Measurements from ENCODE around the gene PHF10.
A peak's percentile ranks its signal among the peaks of the same experiment; 100 is the strongest.
"Not testable (repeated sequence)": the region's sequence is repeated elsewhere in the genome, so short reads cannot be mapped to it uniquely, and the experiment has no call there.

Gene PHF10

GRCh38 chr6:169723200-169723909 lies 945 bp downstream of the PHF10 start:
- peak in 1 of 2 donors; percentile 40 for DNase-seq (ENCODE audit: low read depth in 2 of 2, low spot score in 1 of 2)

GRCh38 chr6:169722362-169723199 lies 1.7 kb downstream of the PHF10 start:
- DNase-seq (ENCODE audit: low read depth in 2 of 2, low spot score in 1 of 2) = peak in 1 of 2 donors; percentile 13

DNA sequence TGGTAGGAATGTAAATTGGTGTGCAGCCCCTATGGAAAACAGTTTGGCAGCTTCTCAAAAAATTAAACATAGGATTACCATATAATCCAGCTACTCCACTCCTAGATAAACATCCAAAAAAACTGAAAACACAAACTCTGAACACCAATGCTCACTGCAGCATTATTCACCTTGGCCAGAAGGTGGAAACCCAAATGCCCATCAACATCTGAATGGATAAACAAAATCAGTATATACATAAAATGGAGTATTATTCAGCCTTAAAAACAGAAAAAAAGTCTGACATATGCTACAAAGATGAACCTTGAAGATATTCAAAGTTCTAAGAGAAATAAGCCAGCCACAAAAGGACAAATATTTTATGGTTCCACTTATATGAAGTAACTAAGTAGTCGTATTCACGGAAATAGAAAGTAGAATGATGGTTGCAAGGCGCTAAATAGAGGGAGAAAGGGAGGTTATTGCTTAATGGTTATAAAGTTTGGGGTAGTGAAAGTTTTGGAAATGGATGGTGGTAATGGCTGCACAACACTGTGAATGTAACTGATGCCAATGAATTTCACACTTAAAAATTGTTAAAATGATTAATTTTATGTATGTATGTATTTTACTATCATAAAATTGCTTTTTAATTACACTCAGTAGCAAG lies 4.0 kb downstream of the PHF10 start:
- no peak for DNase-seq (ENCODE audit: low read depth in 2 of 2, low spot score in 1 of 2)

DNA sequence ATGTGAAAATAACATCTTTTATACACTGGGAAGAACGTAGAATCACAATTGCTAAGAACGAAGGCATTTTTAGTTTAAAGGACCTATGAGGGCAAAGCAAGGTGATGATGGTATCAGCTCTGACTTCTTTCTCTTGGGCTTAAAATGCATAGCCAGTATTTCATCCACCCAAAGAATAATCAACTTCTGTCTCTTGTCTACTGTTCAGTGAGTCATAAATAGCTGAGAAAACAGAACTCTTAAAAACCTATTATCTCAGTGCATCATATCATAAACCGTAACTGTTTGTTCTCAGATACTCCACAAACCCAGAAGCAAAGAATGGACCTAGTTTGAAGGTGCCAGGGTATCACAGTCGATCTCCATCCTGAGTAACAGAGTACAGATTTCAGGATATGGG lies 5.2 kb downstream of the PHF10 start:
- no peak for DNase-seq (ENCODE audit: low read depth in 2 of 2, low spot score in 1 of 2)

DNA sequence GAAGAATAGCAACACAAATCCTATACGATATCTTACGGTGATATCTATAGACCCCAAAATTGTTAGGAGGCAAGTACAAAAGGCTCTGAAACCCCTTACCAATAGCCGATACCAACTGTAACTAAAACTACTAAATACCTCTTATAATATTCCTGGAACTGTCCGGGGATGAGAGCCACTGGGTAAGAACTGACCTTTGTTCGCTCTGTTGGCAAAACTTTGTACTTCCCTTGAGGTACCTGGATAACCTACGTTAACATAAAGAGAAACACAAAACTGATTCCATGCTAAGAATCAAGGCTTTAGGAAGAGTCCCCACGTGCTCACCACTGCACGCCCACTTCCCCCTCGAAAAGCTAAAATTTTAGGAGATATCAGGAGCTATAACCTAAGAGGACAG lies 9.7 kb downstream of the PHF10 start:
- DNase-seq (ENCODE audit: low read depth in 2 of 2, low spot score in 1 of 2) = no peak

DNA sequence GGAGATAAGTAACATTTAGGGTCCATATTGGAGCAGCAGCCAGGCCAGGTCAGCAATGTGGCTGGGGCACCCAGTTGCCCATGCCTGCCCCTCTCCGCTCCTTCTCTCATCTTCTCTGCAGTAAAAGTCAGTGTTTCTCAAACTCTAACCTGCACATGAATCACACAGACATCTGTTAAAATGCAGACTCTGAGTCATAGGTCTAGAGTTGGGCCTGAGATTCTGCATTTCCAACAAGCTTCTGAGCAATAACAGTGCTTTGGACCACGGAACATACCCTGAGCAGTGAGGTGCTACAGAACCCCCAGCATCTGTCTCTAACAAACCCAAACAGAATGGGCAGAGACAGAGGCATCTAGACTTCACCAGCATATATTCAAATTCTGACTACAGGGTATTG lies 10.1 kb downstream of the PHF10 start:
- DNase-seq (ENCODE audit: low read depth in 2 of 2, low spot score in 1 of 2) = no peak

DNA sequence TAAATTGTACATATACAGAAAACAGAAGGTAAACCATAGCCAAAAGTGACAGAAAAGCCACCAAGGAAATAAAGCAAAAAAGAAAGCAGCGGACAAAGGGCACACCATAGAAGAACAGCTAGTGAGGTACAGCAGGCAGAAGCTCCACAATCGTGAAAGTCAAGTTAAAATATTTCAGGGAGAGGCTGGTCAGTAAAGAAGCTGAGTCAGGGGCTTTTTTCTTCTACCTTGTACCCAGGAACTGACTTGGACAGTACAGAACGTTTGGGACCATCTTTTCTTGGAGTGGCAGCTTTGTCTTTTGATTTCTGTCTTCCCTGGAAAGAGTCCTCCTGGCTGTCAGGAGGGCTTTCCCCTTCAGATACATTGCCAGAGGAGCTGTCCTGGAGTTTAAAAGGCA lies 14.3 kb downstream of the PHF10 start:
- no peak for DNase-seq (ENCODE audit: low read depth in 2 of 2, low spot score in 1 of 2)

- DNase-seq (ENCODE audit: low read depth in 2 of 2, low spot score in 1 of 2) = no peak
Measured at GRCh38 chr6:169709293-169709692, 15.0 kb downstream of the PHF10 start.

GRCh38 chr6:169707772-169708171 lies 16.5 kb downstream of the PHF10 start:
- no peak for DNase-seq (ENCODE audit: low read depth in 2 of 2, low spot score in 1 of 2)

DNA sequence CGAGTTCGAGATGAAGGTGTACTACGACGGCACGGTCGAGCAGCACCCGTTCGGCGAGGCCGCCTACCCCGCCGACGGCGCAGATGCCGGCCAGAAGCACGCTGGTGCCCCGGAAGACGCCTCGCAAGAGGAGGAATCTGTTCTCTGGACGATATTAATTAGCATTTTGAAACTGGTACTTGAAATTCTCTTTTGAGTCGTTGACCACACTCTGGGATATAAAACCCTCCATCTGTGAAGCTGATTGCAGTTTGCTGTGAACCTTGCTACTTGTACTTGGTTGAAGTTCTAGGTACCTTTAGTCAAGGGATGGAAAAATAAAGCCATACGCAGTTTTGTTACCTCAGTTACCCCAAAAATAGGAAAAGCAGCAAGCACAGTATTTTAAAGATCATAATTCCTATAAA lies 21.5 kb downstream of the PHF10 start:
- DNase-seq (ENCODE audit: low read depth in 2 of 2, low spot score in 1 of 2) = no peak

DNA sequence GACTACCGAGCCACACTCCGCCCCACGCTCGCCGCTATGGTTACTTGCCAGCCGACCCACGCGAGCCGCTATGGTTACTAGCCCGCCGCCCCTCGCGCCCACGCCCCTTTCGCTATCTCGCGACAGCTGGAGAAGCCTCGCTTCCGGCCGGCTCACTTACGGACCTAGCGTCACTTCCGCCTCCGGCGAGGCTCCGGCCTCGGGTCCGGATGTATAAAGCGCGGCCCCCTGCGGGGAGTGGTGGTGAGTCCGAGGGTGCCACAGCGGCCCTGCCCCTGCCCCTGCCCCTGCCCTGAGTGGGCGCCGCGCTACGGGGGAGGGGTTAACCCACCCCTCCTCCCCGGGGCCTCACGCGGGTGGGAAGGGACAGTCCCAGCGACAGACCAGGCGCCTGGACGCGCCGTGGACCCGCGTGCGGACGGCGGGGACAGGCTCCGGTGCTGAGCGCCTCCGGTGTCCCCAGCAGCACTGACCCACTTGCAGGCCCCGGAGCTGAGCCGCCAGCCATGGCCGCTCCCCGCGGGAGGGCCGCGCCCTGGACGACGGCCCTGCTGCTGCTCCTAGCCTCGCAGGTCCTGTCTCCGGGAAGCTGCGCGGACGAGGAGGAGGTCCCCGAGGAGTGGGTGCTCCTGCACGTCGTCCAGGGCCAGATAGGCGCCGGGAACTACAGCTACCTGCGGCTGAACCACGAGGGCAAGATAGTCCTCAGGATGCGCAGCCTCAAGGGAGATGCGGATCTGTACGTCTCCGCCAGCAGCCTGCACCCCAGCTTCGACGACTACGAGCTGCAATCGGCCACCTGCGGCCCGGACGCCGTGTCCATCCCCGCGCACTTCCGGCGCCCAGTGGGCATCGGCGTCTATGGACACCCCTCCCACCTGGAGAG lies 22.1 kb downstream of the PHF10 start, which contains the start of the genes C6orf120 and WDR27:
Gene C6orf120, plus strand, starts transcription at position 173 of the 886 bp plus-strand sequence. Its CDS starts 334 bp downstream, at position 507.
Gene WDR27, minus strand, starts transcription at position 76 of the 886 bp plus-strand sequence. CDS start 13,024 bp downstream, outside the sequence.
- peak; percentile 95 for DNase-seq (ENCODE audit: low read depth in 2 of 2, low spot score in 1 of 2)

GRCh38 chr6:169701311-169701953 lies 22.9 kb downstream of the PHF10 start:
- DNase-seq (ENCODE audit: low read depth in 2 of 2, low spot score in 1 of 2) = no peak

- DNase-seq (ENCODE audit: low read depth in 2 of 2, low spot score in 1 of 2) = no peak
Measured at GRCh38 chr6:169700296-169700695, 24.0 kb downstream of the PHF10 start.

- not testable (repeated sequence) for DNase-seq (ENCODE audit: low read depth in 2 of 2, low spot score in 1 of 2)
Measured at GRCh38 chr6:169697115-169697514, 27.2 kb downstream of the PHF10 start.

GRCh38 chr6:169695131-169695530 lies 29.2 kb downstream of the PHF10 start:
- DNase-seq (ENCODE audit: low read depth in 2 of 2, low spot score in 1 of 2) = no peak

DNA sequence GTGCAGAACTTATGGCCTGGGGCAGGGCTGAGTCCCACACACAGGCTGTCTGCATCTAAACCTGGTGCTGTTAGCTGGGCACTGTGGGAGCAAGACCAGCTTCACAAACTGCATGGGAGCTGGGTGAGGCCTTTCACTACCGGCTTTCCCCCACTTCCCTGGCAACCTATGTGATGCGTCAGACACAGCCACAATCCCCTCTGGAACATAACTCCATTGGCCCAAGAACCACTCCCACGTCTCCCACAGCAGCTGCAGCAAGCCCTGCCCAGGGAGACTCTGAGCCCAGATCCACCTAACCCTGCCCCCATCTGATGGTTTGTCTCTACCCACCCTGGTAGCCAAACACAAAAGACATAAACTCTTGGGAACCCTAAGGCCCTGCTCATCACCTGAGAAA lies 31.8 kb downstream of the PHF10 start:
- no peak for DNase-seq (ENCODE audit: low read depth in 2 of 2, low spot score in 1 of 2)

DNA sequence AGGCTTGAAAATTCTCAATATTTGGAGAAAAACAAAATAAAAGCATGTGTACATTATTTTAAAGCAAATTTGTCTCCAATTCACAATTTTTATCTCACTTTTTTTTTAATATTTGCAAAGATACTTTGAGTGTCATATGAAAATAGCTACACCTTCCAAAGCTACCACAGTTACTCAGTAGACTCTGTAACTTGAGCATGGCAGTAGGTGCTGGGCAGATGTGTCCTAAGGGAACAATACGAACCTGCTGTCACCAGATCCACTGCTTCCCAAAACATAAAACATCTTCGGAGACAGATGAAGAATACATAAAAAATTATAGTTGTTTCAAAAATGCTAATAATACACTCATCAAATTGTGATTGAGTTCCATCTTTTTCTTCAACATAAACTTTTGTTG lies 33.0 kb downstream of the PHF10 start:
- DNase-seq (ENCODE audit: low read depth in 2 of 2, low spot score in 1 of 2) = no peak

- no peak for DNase-seq (ENCODE audit: low read depth in 2 of 2, low spot score in 1 of 2)
Measured at GRCh38 chr6:169689287-169689686, 35.0 kb downstream of the PHF10 start.

GRCh38 chr6:169685860-169686259 lies 38.4 kb downstream of the PHF10 start:
- no peak for DNase-seq (ENCODE audit: low read depth in 2 of 2, low spot score in 1 of 2)

- no peak for DNase-seq (ENCODE audit: low read depth in 2 of 2, low spot score in 1 of 2)
Measured at GRCh38 chr6:169684056-169684455, 40.2 kb downstream of the PHF10 start.
